Nephron (organoid): ENCODE results near the gene NKAPD1.

Experiments
- H3K27ac Mint-ChIP-seq, 3 experiments: 2 replicates each; pipeline ENCODE4 v1.8.0; 2020; ENCODE audit warnings: mixed read lengths in 3 of 3, mild to moderate bottlenecking in 2 of 3, moderate library complexity in 1 of 3
- H3K27me3 Mint-ChIP-seq: 2 replicates; pipeline ENCODE4 v1.8.0; 2021; ENCODE audit warnings: low read depth, mild to moderate bottlenecking, moderate library complexity, mixed read lengths
- H3K36me3 Mint-ChIP-seq: 2 replicates; pipeline ENCODE4 v1.8.0; 2020; ENCODE audit warnings: low read depth, mixed read lengths
- H3K4me1 Mint-ChIP-seq: 2 replicates; pipeline ENCODE4 v1.8.0; 2020; ENCODE audit warnings: mixed read lengths
- H3K4me3 Mint-ChIP-seq, 3 experiments: 2 replicates each; pipeline ENCODE4 v1.8.0; 2020; ENCODE audit warnings: mild to moderate bottlenecking in 3 of 3, mixed read lengths in 3 of 3, moderate library complexity in 2 of 3
- H3K9me3 Mint-ChIP-seq: 2 replicates; pipeline ENCODE4 v1.8.0; 2020; ENCODE audit warnings: mixed read lengths
- CTCF ChIP-seq, 3 experiments: fragments of 200-600 bp; sonication (generic); IDR thresholded peaks; one replicate each; pipeline ENCODE4 v1.5.0; 2021; ENCODE audit warnings: antibody characterized with exemption in 3 of 3; ENCODE audit not compliant: unreplicated experiment in 3 of 3

The NKAPD1 gene

GRCh38 chr11:112113539-112114457, 39.7 kb downstream of the NKAPD1 start:
- Mint-ChIP-seq H3K27me3 (no peaks in the 10 kb centered on the region), H3K4me1 (no peaks in the 10 kb centered on the region), H3K4me3 (no peak overlapping the region), H3K36me3 (no peaks in the 10 kb centered on the region), H3K27ac (no peak overlapping the region), H3K9me3 (no peaks in the 10 kb centered on the region)
- TF ChIP-seq CTCF (IDR thresholded peaks at IDR 0.05; ENCODE audit: unreplicated experiment in 3 of 3), result peak; percentile 66 to 73 (median 68)

GRCh38 chr11:112114460-112114859, 40.4 kb downstream of the NKAPD1 start:
- H3K4me3 Mint-ChIP-seq, result no peak overlapping the region
- H3K9me3 Mint-ChIP-seq, result no peaks in the 10 kb centered on the region
- H3K36me3 Mint-ChIP-seq, result no peaks in the 10 kb centered on the region
- no peak overlapping the region for H3K27ac Mint-ChIP-seq
- H3K27me3 Mint-ChIP-seq, result no peaks in the 10 kb centered on the region
- no peak for TF ChIP-seq CTCF (IDR thresholded peaks at IDR 0.05; ENCODE audit: unreplicated experiment in 3 of 3)
- no peaks in the 10 kb centered on the region for H3K4me1 Mint-ChIP-seq

DNA sequence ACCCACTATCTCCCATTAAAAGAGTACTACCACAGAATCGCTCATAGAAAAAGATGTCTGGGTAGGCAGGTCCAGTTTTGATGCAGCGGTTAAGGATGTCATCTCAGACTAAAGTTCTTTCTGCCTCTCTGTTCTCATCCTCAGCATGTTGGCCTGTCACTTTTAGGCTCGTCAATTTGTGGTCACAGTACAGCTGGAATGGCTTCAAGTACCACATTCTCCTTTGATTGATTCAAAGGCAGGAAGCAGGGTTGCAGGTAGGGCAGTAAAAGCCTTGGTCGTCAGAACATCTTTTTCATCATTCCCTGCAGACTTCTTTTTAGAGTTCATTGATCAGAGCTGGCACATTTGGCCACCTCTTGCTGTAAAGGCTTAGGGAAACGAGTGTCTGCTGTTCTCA, 41.3 kb downstream of the NKAPD1 start:
- Mint-ChIP-seq H3K36me3 (no peaks in the 10 kb centered on the region), H3K4me1 (no peaks in the 10 kb centered on the region), H3K4me3 (no peak overlapping the region)

GRCh38 chr11:112118176-112118575, 44.1 kb downstream of the NKAPD1 start:
- H3K27ac Mint-ChIP-seq, result no peak overlapping the region
- no peaks in the 10 kb centered on the region for H3K36me3 Mint-ChIP-seq
- TF ChIP-seq CTCF (IDR thresholded peaks at IDR 0.05; ENCODE audit: unreplicated experiment in 3 of 3), result no peak
- H3K9me3 Mint-ChIP-seq, result no peaks in the 10 kb centered on the region
- no peaks in the 10 kb centered on the region for H3K27me3 Mint-ChIP-seq
- H3K4me3 Mint-ChIP-seq, result no peak overlapping the region
- H3K4me1 Mint-ChIP-seq, result no peaks in the 10 kb centered on the region

More for the DNA sequence above, 41.3 kb downstream of the NKAPD1 start:
- no peak overlapping the region for H3K27ac Mint-ChIP-seq
- no peaks in the 10 kb centered on the region for H3K27me3 Mint-ChIP-seq
- no peak for TF ChIP-seq CTCF (IDR thresholded peaks at IDR 0.05; ENCODE audit: unreplicated experiment in 3 of 3)
- H3K9me3 Mint-ChIP-seq, result no peaks in the 10 kb centered on the region

GRCh38 chr11:112121981-112122615, 48.0 kb downstream of the NKAPD1 start:
- Mint-ChIP-seq H3K36me3 (no peaks in the 10 kb centered on the region), H3K4me3 (no peak overlapping the region), H3K27me3 (peaks cover 1% of the 10 kb centered on the region), H3K27ac (no peak overlapping the region), H3K4me1 (no peaks in the 10 kb centered on the region), H3K9me3 (no peaks in the 10 kb centered on the region)
- no peak for TF ChIP-seq CTCF (IDR thresholded peaks at IDR 0.05; ENCODE audit: unreplicated experiment in 3 of 3)
